ENCODE measurements around the gene NRL. TPM values are rescaled to one million over a fixed set of nuclear protein-coding genes. Genes with fewer than 3 reads are reported as not detected.

The NRL gene
- total and polyA plus RNA-seq, 10 of the 15 experiments (the other 5 are each of a cell fraction or from before 2014, with no cell fraction given) = 0.11 to 4.4 (median 2.2) TPM

DNA sequence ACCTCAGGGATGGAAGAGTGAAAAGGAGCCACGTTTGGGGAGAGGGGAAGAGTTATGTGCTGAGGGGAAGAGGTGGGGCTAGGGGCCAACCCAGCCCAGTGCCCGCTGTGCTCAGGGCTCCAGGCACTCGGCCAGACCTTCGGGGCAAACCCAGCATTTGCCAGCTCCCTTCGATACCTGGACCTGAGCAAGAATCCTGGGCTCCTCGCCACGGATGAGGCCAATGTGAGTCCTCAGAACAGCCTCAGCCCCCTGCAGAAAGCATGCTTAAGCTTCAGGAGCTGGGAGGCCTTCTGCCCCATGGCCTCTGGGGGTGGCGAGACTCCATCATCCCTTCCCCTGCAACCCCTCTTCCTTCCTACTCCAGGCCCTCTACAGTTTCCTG lies 58.0 kb downstream of the NRL start:
- no peak for DNase-seq (ENCODE audit: low read depth, low spot score)
- FAIRE-seq = no peak
- Histone ChIP-seq H3K36me3 (ENCODE audit: control insufficient read depth in 2 of 2, insufficient read depth in 2 of 2, low read length in 1 of 2) (no peaks in the 10 kb centered on the region), H3K27me3 (replicated peaks in 1 of 2; ENCODE audit: control insufficient read depth in 2 of 2, insufficient read depth in 2 of 2, low read length in 1 of 2) (peaks cover 0 to 3% of the 10 kb centered on the region in 2 experiments; a peak in 1 of 4 replicates), H3K79me2 (ENCODE audit: control insufficient read depth, insufficient read depth, low read length) (no peaks in the 10 kb centered on the region), H3K27ac (ENCODE audit: control insufficient read depth, insufficient read depth) (no peak overlapping the region), H4K20me1 (ENCODE audit: control insufficient read depth, insufficient read depth) (no peaks in the 10 kb centered on the region), H3K4me3 (no peak overlapping the region), H2AFZ (ENCODE audit: control insufficient read depth, low read depth, low read length) (no peak overlapping the region), H3K9me3 (replicated peaks; ENCODE audit: control insufficient read depth, insufficient read depth, low read length) (no peaks in the 10 kb centered on the region), H3K9ac (ENCODE audit: control insufficient read depth, insufficient read depth, low read length) (no peak overlapping the region), H3K4me2 (ENCODE audit: control insufficient read depth, insufficient read depth) (no peak overlapping the region), H3K4me1 (ENCODE audit: control insufficient read depth, insufficient read depth, low read length) (peaks cover 9% of the 10 kb centered on the region)
- CTCF ChIA-PET = interaction anchor here (0.7 to 6.3 kb wide), 16 partner anchors 10 to 254 kb away, joined by 3 to 197 read pairs (median 5); partner anchors contain the start of genes DCAF11, IRF9, NRL and PCK2
- SMC1A ChIA-PET (ENCODE audit: uncharacterized antibody, unreplicated experiment) = interaction anchor here (1.2 to 4.3 kb wide), 5 partner anchors 35 to 104 kb away, joined by 3 to 122 read pairs (median 21); partner anchors contain the start of genes DCAF11, IRF9, NRL and PCK2
- RAD21 ChIA-PET (ENCODE audit: unreplicated experiment) = interaction anchor here (2.0 to 7.2 kb wide), 4 partner anchors 24 to 58 kb away, joined by 12 to 140 read pairs (median 80); partner anchors contain the start of genes DCAF11, NRL and PCK2
- TF ChIP-seq, protein P1, sequence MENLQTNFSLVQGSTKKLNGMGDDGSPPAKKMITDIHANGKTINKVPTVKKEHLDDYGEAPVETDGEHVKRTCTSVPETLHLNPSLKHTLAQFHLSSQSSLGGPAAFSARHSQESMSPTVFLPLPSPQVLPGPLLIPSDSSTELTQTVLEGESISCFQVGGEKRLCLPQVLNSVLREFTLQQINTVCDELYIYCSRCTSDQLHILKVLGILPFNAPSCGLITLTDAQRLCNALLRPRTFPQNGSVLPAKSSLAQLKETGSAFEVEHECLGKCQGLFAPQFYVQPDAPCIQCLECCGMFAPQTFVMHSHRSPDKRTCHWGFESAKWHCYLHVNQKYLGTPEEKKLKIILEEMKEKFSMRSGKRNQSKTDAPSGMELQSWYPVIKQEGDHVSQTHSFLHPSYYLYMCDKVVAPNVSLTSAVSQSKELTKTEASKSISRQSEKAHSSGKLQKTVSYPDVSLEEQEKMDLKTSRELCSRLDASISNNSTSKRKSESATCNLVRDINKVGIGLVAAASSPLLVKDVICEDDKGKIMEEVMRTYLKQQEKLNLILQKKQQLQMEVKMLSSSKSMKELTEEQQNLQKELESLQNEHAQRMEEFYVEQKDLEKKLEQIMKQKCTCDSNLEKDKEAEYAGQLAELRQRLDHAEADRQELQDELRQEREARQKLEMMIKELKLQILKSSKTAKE (IDR thresholded peaks at IDR 0.05; ENCODE audit: low read depth, poor library complexity, severe bottlenecking) = no peak
- TF ChIP-seq DPF2 (IDR thresholded peaks at IDR 0.05) (no peak), MXI1 (IDR thresholded peaks at IDR 0.05; ENCODE audit: low read depth, low read length) (no peak), HCFC1 (IDR thresholded peaks at IDR 0.05; ENCODE audit: low read length) (no peak), FOXM1 (IDR thresholded peaks at IDR 0.05; ENCODE audit: low read depth, low read length) (no peak), EGR1 (IDR thresholded peaks at IDR 0.05; ENCODE audit: borderline replicate concordance in 1 of 2, low read depth in 2 of 2, low read length in 2 of 2) (no peak), NR2C2 (IDR thresholded peaks at IDR 0.05; ENCODE audit: borderline replicate concordance, control insufficient read depth, insufficient read length, low read depth) (no peak), GATAD2B (conservative IDR thresholded peaks at IDR 0.05; ENCODE audit: low read depth) (no peak), ESRRA (IDR thresholded peaks at IDR 0.05; ENCODE audit: low read length) (no peak), IKZF1 (conservative IDR thresholded peaks at IDR 0.05) (no peak)
- TF ChIP-seq, protein P2, sequence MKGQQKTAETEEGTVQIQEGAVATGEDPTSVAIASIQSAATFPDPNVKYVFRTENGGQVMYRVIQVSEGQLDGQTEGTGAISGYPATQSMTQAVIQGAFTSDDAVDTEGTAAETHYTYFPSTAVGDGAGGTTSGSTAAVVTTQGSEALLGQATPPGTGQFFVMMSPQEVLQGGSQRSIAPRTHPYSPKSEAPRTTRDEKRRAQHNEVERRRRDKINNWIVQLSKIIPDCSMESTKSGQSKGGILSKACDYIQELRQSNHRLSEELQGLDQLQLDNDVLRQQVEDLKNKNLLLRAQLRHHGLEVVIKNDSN (IDR thresholded peaks at IDR 0.05; ENCODE audit: borderline replicate concordance, extremely low read length, insufficient read depth, low read depth, low read length) = no peak
- POLR2A ChIA-PET = interaction anchor here (0.9 to 2.6 kb wide), 2 partner anchors 33 to 38 kb away, joined by 3 to 18 read pairs; partner anchors contain the start of gene PCK2
- 14% methylated on average over 8 of the region's 8 CpGs for WGBS (ENCODE audit: insufficient coverage, insufficient replicate concordance, low lambda C conversion rate, missing lambda C conversion rate)
- in situ Hi-C loops (cut with MboI) = loop anchor here (5.0 kb wide), 1 partner anchor 36 kb away; the partner anchor contains the start of gene PCK2
- intact Hi-C loops (cut with micrococcal nuclease; ENCODE audit: unreplicated experiment) = no loop called here
- BruUV-seq (replicated peaks) = no TSS peak
- ATAC-seq = no peak

Measured in GM12878 (cell line).